Duodenal mucosa (tissue), 2 donors: ENCODE results near the gene NCOA5.

Experiments used
- H3K27ac ChIP-seq: one replicate; pipeline ENCODE4 v1.7.0; 2013; ENCODE audit warnings: low read depth, low read length
- H3K27me3 ChIP-seq, 2 donors: one replicate each; pipeline ENCODE4 v1.7.0; 2013; ENCODE audit warnings: low read length in 2 of 2, control low read depth in 1 of 2; ENCODE audit not compliant: insufficient read depth in 2 of 2, control insufficient read depth in 1 of 2
- H3K36me3 ChIP-seq, 2 donors: one replicate each; pipeline ENCODE4 v1.7.0; 2013; ENCODE audit warnings: low read length in 2 of 2, control low read depth in 1 of 2; ENCODE audit not compliant: insufficient read depth in 2 of 2, control insufficient read depth in 1 of 2
- H3K4me1 ChIP-seq, 2 donors: one replicate each; pipeline ENCODE4 v1.7.0; 2013; ENCODE audit warnings: low read length in 2 of 2, control low read depth in 1 of 2; ENCODE audit not compliant: insufficient read depth in 2 of 2, control insufficient read depth in 1 of 2
- H3K4me3 ChIP-seq, 2 donors: one replicate each; pipeline ENCODE4 v1.7.0; 2013; ENCODE audit warnings: low read length in 2 of 2, low read depth in 1 of 2
- H3K9ac ChIP-seq, 2 donors: one replicate each; pipeline ENCODE4 v1.7.0; 2013; ENCODE audit warnings: low read length in 2 of 2, low read depth in 1 of 2
- H3K9me3 ChIP-seq, 2 donors: one replicate each; pipeline ENCODE4 v1.7.0; 2013; ENCODE audit warnings: low read length in 2 of 2, control low read depth in 1 of 2; ENCODE audit not compliant: control insufficient read depth in 1 of 2

Gene NCOA5

DNA sequence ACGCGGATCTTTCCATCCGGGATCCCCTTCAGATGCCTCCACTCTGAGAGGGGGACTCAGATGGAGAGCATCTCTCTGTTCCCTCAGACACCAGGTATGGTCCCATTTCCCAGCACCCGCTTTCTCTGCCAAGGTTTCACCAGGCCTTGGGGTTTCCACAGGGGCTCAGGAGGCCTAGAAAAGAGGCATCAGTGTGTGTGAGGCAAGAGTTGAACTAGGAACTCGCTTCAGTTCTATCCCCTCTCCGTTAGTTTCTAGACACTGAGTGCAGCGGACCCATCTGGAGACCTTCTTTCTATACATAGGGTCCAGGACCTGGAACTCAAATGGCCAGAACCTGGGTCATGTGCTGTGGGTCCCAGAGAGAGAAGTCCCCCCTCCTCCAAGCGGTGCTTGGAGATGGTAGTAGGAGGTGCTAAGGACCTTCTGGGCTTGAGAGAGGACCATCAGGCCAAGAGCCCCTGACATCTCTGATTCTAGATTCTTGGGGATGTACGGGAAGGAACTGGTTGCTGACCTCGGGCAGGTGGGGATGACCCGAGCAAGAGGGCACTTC, 58.7 kb downstream of the NCOA5 start:
- H3K36me3 ChIP-seq: no peaks in the 10 kb centered on the region
- no peaks in the 10 kb centered on the region for H3K9me3 ChIP-seq
- no peaks in the 10 kb centered on the region for H3K4me1 ChIP-seq
- peaks cover 33 to 44% of the 10 kb centered on the region in 2 donors for H3K27me3 ChIP-seq
- no peak overlapping the region for H3K27ac ChIP-seq
- no peak overlapping the region for H3K4me3 ChIP-seq
- no peak overlapping the region for H3K9ac ChIP-seq

DNA sequence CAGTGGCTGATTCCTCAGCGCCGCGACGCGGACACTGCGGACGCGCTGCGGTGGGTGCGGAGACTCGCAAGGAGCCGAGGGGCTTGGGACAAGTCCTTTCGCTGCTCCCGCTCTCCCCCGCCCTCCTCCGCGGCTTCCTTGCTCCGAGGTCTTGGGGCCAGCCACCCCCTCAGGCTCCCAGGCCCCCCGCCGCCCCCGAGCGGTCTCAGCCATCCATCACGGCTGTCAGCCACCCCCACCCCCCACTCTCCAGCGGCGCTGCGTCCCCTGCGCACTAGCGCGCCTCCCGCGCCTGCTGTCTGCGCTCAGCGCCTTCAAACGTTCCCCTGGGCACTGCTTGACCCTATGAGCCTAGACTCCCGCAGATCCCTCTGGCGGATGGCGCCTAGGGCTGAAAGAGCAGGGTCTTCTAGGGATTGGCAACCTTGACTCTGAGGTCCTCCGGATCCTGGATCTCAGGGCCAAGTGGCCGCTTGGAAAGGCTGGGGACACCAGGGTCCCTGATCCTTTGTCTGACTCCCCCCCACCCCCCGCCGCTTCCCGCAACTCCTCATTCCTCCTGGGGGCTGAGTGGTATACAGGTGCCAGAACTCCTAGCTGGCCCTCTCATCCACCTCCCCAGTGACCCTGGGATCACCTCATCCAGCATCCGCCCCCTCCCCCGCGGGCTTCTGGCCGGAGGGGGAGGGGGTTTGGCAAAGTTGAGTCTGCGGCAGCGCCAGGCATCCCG, 59.3 kb downstream of the NCOA5 start:
- Histone ChIP-seq H3K9ac (no peak overlapping the region), H3K4me3 (no peak overlapping the region), H3K9me3 (no peaks in the 10 kb centered on the region), H3K27me3 (peaks cover 33 to 46% of the 10 kb centered on the region in 2 donors), H3K36me3 (no peaks in the 10 kb centered on the region), H3K4me1 (no peaks in the 10 kb centered on the region), H3K27ac (no peak overlapping the region)

DNA sequence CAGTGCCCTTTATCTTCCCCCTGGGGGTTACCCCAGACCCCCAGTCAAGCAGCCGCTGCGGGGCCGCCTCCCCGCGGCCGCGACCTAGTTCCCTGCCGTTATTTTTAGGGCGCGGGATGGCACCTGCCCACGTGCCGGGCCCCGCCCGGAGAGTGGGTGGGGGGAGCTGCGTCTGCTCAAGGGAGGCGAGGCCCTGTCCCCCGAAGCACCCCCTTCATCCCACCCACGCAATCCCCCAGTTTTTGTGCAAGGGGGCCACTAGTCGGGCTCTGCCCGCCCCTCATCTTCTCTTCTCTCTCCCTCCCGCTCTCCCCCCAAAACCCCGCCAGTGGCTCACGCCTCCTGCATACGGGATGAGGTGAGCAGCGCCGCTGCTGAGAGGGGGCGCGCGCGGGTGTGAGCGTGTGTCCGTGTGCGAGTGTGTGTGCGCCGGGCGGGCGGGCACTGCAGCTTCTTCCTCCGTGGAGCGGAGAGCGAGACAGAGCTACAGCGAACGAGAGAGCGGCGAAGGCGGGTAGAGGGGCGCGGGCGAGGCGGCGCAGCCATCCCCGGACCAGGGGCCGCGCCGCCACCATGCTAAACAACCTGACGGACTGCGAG, 60.9 kb downstream of the NCOA5 start, which contains the start of gene SLC12A5:
SLC12A5 (plus strand) TSS at position 444 of the 600 bp plus-strand sequence; CDS start at position 574, 130 bp downstream.
- Histone ChIP-seq H3K27me3 (peaks cover 31 to 50% of the 10 kb centered on the region in 2 donors), H3K4me1 (no peaks in the 10 kb centered on the region), H3K9ac (no peak within 1 kb of the TSS), H3K36me3 (no peaks in the 10 kb centered on the region), H3K9me3 (no peaks in the 10 kb centered on the region), H3K4me3 (no peak within 1 kb of the TSS), H3K27ac (no peak within 1 kb of the TSS)

DNA sequence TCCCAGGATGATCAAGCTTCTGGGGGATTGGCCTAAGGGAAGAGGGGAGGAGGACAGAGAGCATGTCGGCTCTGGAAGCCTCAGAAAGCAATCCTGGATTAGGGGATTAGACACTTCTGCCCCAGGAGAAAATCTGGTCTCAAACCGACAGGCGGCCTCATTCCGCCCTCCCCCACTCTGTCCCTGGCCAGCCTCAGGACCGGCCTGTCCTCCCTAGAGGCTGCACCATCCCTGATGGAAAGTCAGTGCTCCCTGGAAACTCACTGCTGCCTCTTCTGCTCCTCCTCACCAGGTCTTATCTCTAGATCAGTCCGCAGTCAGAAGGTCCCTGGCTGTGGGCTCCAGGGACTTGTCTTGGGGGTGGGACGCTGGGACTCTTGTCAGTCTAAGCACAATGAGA, 61.7 kb downstream of the NCOA5 start:
- Histone ChIP-seq H3K4me3 (no peak overlapping the region), H3K9ac (no peak overlapping the region), H3K9me3 (no peaks in the 10 kb centered on the region), H3K27ac (no peak overlapping the region), H3K36me3 (no peaks in the 10 kb centered on the region), H3K27me3 (peaks cover 28 to 53% of the 10 kb centered on the region in 2 donors), H3K4me1 (no peaks in the 10 kb centered on the region)

DNA sequence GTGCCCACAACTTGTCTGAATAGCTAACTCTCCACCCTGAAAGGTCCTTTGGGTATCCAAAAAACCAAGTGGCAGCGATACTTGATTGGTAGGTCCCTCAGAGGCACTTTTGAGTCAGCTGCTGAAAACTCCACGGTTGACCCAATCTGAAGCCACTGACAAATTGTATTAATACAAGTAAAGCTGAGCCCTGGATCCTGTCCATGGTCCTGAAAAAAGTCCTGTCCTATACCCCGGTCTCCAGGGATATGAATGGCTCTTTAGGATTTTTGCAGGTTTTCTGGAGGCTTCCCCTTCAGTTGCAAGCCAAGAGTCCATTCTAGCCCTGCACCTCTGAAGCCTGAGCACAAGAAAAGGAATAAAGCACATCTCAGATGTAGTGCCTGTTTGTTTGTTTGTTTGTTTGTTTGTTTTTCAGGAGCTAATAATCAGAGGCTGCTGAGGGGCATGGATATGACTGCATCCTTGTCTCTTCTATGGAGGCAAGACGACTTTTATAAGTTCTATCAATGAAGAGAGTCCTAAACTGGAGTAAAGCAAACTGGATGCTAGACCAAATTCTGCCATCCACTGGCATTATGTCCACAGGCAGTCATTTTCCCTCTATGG, 62.4 kb downstream of the NCOA5 start:
- Histone ChIP-seq H3K4me3 (no peak overlapping the region), H3K9ac (no peak overlapping the region), H3K36me3 (no peaks in the 10 kb centered on the region), H3K27me3 (peaks cover 24 to 46% of the 10 kb centered on the region in 2 donors), H3K27ac (no peak overlapping the region), H3K4me1 (peaks cover 4% of the 10 kb centered on the region in 2 donors), H3K9me3 (no peaks in the 10 kb centered on the region)

DNA sequence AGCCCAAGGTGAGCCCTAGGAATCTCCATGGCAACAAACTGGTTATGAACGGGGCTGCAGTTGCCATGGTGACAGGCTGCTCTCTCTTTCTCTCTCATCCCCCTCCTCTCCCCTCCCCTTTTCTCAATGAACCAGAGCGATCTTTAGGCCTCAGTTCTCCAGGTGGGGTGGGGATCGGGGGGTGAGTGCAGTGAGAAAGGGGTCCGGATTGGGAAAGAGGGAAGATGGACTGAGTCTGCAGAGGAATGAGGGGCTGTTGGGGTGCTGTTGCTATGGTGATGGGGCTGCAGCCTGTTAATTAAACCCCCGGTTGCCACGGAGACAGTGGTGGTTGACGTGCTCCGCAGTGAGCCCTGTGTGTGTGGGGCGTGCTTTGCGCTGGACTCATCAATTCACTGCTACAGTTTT, 64.4 kb downstream of the NCOA5 start:
- Histone ChIP-seq H3K4me3 (no peak overlapping the region), H3K9me3 (no peaks in the 10 kb centered on the region), H3K4me1 (peaks cover 9 to 13% of the 10 kb centered on the region in 2 donors), H3K9ac (no peak overlapping the region), H3K36me3 (no peaks in the 10 kb centered on the region), H3K27me3 (peaks cover 7 to 31% of the 10 kb centered on the region in 2 donors), H3K27ac (no peak overlapping the region)

DNA sequence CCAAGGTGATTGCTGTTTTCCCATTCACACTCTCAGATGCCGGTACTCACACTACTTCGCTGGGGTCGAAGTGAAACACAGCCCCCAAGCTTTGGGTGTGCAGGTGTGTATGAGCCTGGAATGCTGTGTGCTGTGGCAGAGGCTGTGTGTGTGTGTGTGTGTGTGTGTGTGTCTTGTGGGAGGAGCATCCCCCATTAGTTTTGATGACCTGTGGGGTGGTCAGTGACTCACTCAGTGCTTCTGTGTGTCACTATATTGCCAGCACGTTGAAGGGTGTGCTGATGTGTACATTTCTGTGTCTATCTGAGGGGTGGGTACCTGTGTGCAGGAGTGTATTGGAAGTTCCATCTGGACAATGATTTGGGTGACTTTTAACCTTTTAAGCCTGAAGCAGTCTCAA, 65.8 kb downstream of the NCOA5 start:
- Histone ChIP-seq H3K4me3 (no peak overlapping the region), H3K9ac (no peak overlapping the region), H3K4me1 (peaks cover 9 to 13% of the 10 kb centered on the region in 2 donors), H3K36me3 (no peaks in the 10 kb centered on the region), H3K27me3 (peaks cover 7 to 31% of the 10 kb centered on the region in 2 donors), H3K27ac (no peak overlapping the region), H3K9me3 (no peaks in the 10 kb centered on the region)

DNA sequence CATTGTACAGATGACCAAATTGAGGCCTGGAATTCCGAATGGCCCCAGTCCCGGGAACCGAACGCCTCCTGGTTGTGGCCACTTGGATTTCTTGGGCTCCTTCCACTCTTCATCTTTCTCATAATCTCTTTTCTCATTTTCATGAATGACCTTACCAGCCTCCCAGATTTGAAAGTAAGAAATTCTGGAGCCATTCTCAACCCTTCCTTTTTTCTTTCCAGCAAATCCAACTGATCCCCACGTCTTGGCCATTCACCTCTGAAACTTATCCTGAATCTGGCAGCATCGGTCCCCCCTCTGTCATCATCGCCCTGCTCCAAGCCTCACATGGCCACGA, 66.6 kb downstream of the NCOA5 start:
- peaks cover 10 to 31% of the 10 kb centered on the region in 2 donors for H3K27me3 ChIP-seq
- no peak overlapping the region for H3K9ac ChIP-seq
- H3K4me3 ChIP-seq: no peak overlapping the region
- no peak overlapping the region for H3K27ac ChIP-seq
- H3K9me3 ChIP-seq: no peaks in the 10 kb centered on the region
- H3K4me1 ChIP-seq: peaks cover 9 to 13% of the 10 kb centered on the region in 2 donors
- H3K36me3 ChIP-seq: no peaks in the 10 kb centered on the region

DNA sequence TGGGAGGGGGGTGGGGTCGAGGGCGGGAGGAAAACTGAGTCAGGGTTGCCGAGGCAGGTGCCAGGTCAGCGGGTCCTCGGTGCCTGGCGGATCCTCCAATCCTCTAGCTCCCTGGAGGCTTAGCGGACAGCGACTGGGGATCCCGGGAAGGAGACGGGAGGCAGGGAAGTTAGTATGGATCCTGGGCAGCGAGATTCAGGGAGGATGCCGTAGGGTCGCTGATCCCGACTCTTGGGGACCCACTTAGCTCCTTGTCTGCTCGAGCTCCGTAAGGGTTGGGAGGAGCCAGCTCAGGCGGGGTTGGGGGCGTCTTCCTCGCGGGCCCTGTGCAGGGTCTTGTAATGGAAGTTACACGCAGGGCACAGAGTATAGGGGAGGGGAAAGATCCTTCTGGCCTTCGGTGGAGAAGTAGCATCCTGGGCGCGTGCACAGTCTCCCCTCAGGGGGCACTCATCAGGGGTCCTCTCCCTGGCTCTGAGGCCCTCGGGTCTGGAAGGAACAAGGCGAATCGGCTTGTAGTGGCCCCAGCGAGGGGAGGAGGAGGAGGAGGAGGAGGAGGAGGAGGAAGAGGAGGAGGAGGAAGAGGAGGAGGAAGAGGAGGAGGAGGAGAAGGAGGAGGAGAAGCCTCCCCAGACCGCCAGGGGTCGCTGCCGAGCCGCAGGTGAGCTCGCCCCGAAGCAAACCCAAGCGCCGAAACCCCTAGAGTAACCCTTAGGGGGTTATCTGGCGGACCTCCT, 67.2 kb downstream of the NCOA5 start:
- Histone ChIP-seq H3K36me3 (no peaks in the 10 kb centered on the region), H3K4me1 (peaks cover 9 to 13% of the 10 kb centered on the region in 2 donors), H3K27me3 (peaks cover 11 to 30% of the 10 kb centered on the region in 2 donors), H3K27ac (no peak overlapping the region), H3K4me3 (peak overlapping the region; percentile 11 to 43), H3K9me3 (no peaks in the 10 kb centered on the region), H3K9ac (no peak overlapping the region)
